Measurements from ENCODE around the gene PARP2. TPM values are rescaled to one million over a fixed set of nuclear protein-coding genes. Genes with fewer than 3 reads are reported as not detected.

Gene PARP2, protein sequence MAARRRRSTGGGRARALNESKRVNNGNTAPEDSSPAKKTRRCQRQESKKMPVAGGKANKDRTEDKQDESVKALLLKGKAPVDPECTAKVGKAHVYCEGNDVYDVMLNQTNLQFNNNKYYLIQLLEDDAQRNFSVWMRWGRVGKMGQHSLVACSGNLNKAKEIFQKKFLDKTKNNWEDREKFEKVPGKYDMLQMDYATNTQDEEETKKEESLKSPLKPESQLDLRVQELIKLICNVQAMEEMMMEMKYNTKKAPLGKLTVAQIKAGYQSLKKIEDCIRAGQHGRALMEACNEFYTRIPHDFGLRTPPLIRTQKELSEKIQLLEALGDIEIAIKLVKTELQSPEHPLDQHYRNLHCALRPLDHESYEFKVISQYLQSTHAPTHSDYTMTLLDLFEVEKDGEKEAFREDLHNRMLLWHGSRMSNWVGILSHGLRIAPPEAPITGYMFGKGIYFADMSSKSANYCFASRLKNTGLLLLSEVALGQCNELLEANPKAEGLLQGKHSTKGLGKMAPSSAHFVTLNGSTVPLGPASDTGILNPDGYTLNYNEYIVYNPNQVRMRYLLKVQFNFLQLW
- 7.9 and 9.2 TPM in 2 replicates for total RNA-seq

DNA sequence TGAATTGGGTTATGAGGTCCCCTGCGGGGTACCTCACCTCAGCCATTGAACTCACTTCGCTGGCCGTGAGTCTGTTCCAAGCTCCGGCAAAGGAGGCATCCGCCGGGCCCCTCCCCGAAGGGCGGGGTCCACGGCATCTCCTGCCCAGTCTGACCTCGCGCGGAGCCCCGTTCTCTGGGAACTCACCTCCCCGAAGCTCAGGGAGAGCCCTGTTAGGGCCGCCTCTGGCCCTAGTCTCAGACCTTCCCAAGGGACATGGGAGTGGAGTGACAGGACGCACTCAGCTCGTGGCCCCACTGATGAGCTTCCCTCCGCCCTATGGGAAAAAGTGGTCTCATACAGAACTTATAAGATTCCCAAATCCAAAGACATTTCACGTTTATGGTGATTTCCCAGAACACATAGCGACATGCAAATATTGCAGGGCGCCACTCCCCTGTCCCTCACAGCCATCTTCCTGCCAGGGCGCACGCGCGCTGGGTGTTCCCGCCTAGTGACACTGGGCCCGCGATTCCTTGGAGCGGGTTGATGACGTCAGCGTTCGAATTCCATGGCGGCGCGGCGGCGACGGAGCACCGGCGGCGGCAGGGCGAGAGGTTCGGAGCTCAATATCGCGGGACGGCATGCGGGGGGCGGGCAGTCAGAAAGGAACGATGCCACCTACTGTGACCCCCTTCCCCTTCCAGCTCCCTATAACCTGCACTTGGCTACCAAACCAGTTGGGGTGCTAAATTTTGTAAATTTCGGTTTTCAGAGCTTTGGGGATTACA, at the start of gene PARP2:
PARP2 (plus strand) TSS at position 544 of the 770 bp plus-strand sequence; CDS start at position 551, 7 bp downstream.

DNA sequence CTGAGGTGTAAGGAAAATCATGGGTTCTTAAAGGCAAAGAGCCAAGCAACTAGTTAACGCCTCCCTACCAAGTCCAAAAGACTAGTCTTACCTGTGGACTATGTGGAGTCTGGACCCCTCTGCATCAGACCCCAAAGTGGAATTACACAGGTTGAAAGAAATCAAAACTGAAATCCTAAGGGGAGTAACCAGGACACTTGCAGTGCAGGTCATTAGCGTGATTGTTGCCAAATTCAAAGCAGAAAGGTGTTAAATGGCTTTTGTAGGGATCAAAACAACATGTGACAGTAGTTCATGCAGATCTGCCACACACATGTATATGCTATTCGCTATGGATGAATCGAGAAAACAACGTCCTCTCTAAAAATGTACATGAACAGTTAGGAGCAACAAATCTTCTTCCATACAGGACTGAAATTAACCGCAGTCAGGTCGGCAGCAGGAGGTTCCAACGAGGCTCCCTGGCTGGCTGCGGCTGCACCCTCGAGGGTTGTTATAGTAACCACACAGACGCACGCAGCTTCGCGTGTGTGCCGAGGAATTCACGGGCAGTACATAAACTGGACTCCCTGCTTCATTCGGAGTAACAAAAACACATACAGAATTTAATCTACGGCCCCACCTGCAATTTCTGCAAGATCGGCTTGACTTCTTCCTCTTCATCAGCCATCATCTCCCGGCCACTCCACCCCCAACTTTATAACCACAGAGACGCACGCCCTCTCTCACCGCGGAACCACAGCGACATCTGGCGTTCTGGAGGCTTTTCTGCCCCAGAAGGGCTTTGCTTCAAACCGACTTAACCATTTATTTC, 38.0 kb upstream of the PARP2 start, which contains the start of gene TTC5:
TTC5 (minus strand) TSS at position 687 of the 814 bp plus-strand sequence; CDS start at position 673, 14 bp downstream.

DNA sequence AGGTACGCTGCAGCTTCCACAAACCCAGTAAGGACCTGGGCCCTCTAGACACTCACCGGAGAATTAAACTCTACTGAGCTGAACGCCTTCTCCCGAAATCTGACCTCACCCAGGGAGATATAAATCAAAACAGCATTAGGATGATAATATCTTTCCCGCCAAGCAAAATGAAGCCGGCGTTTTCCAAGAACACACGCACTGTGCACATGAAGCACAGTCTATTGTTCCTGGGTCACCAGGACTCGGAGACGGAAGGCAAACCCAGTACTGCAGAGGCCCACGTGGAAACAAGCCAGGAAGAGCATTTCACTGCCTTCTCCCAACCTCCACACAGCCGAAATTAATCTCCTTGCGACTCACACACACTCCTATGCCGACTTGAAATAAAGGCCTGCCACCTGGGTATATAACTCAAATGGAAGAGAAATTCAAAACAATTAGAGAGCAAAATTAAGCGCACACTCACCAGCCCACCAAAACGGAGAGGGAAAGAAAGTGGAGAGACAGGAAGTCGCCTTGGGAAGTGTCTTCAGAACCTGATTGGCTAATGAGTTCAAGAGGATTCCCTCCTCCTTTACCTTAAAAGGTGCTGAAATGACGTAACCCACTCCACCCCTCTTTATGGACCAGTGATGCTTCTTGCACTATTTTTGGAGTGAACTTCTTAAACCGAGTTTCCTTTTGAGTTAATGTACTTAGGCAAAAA, 10.5 kb upstream of the PARP2 start, which contains the start of gene CCNB1IP1:
CCNB1IP1 (minus strand) TSS at position 492 of the 706 bp plus-strand sequence. CDS start 16,756 bp downstream, outside the sequence.

Other genes starting within 250 kb of the PARP2 start
- not detected in 2 replicates for gene OR4K17, start 232.9 kb upstream of the PARP2 start, total RNA-seq
- gene OR4N5, start 204.8 kb upstream of the PARP2 start, total RNA-seq: not detected in 2 replicates
- gene OR11G2, start 152.7 kb upstream of the PARP2 start, total RNA-seq: not detected in 2 replicates
- gene OR11H6, start 119.9 kb upstream of the PARP2 start, total RNA-seq: not detected in 2 replicates
- gene OR11H7, start 114.7 kb upstream of the PARP2 start, total RNA-seq: not detected in 2 replicates
- gene OR11H4, start 104.3 kb upstream of the PARP2 start, total RNA-seq: not detected in 2 replicates
- 30.5 and 32.1 TPM in 2 replicates for gene TTC5, start 37.7 kb upstream of the PARP2 start, total RNA-seq
- 25.1 and 27.9 TPM in 2 replicates for gene CCNB1IP1, start 10.4 kb upstream of the PARP2 start, total RNA-seq
- gene TEP1, start 69.9 kb downstream of the PARP2 start, total RNA-seq: 14.9 and 18.5 TPM in 2 replicates
- gene KLHL33, start 92.5 kb downstream of the PARP2 start, total RNA-seq: 0.06 and 0.13 TPM in 2 replicates
- gene OSGEP, start 111.2 kb downstream of the PARP2 start, total RNA-seq: 23.9 and 49.0 TPM in 2 replicates
- gene APEX1, start 111.6 kb downstream of the PARP2 start, total RNA-seq: 29.6 and 62.0 TPM in 2 replicates
- gene PIP4P1, start 117.8 kb downstream of the PARP2 start, total RNA-seq: 21.5 and 21.7 TPM in 2 replicates
- 48.2 and 64.6 TPM in 2 replicates for gene PNP, start 125.8 kb downstream of the PARP2 start, total RNA-seq
- not detected in 2 replicates for gene RNASE10, start 161.9 kb downstream of the PARP2 start, total RNA-seq
- gene RNASE9, start 217.4 kb downstream of the PARP2 start, total RNA-seq: not detected in 2 replicates
- gene RNASE11, start 244.4 kb downstream of the PARP2 start, total RNA-seq: not detected in 2 replicates
- not detected in 2 replicates for gene RNASE12, start 247.7 kb downstream of the PARP2 start, total RNA-seq